ENCODE measurements around the gene SLC25A41.

DNA sequence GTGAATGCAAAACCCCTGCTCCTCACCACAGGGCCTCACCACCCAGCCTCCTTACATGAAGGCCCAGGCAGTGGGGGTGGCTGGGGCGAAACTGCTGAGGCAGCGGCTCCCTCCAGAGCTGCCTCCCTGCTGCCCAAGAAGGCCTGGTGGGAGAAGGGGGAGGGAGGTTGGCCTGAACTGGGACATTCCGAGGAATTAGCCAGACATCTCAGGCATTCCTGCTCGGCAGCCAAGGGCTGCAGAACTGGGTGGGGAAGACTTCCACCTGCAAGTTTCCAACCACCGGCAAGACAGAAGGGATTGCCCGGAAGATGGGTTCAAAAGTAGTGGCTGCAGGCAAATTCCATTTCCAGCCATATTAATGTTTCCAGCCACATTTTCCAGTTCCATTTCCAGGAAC, 55.5 kb downstream of the SLC25A41 start:
- TF ChIP-seq CTCF (IDR thresholded peaks at IDR 0.05), result no peak
- TF ChIP-seq POLR2A (IDR thresholded peaks at IDR 0.05), result no peak
- no peak for TF ChIP-seq EP300 (IDR thresholded peaks at IDR 0.05)

Data from suprapubic skin (tissue), 3 donors.